Right cardiac atrium (tissue), 5 donors: ENCODE measurements around the gene AGMO. TPM values are rescaled to one million over a fixed set of nuclear protein-coding genes. Genes with fewer than 3 reads are reported as not detected.

ENCODE experiments used
- ATAC-seq, 2 donors: fragments of 200-7000 bp; cut with Tn5 transposase; one replicate each; pipeline versions ENCODE4 v1.8.0 to v1.9.1; 2020; ENCODE audit warnings: moderate library complexity in 2 of 2, mild to moderate bottlenecking in 1 of 2
- DNase-seq, 3 donors: peaks; one replicate each; pipeline ENCODE4 v3.0.0-alpha.2; 2020
- H3K27ac ChIP-seq: one replicate; pipeline ENCODE4 v1.5.1; 2013; ENCODE audit warnings: mild to moderate bottlenecking, low read length, control low read depth, moderate library complexity
- H3K27me3 ChIP-seq: one replicate; pipeline ENCODE4 v1.6.1; 2013; ENCODE audit not compliant: control insufficient read depth, insufficient read depth
- H3K4me1 ChIP-seq: one replicate; pipeline ENCODE4 v1.6.1; 2013; ENCODE audit warnings: low read length; ENCODE audit not compliant: control insufficient read depth, insufficient read depth
- H3K4me3 ChIP-seq: one replicate; pipeline ENCODE4 v1.5.1; 2013; ENCODE audit warnings: low read length, control low read depth
- H3K9me3 ChIP-seq: one replicate; pipeline ENCODE4 v1.6.1; 2013; ENCODE audit warnings: low read length; ENCODE audit not compliant: control insufficient read depth
- WGBS: extraction: QIAGEN DNeasy Blood & Tissue Kit; methylation state at CpG from one replicate; pipeline ENCODE4 v1.1.7; 2013; 5-methylcytosine and 5-hydroxymethylcytosine counted together
- intact Hi-C, 4 donors: fragments of 100-400 bp; cut with DNase I; formaldehyde crosslinking; loops; one replicate each; pipeline versions ENCODE4 v1.11.0 to v1.14.0; 2022 to 2023
- polyA plus RNA-seq: library from polyadenylated mRNA; stranded (reverse); fragments of 200-250 nt; gene quantifications from one replicate; pipeline ENCODE4 v1.2.3, GENCODE V29; 2013
- total RNA-seq, 4 donors: library from RNA; stranded (reverse); fragmentation: NEBNext Ultra II Directional; extraction: Animal tissue kit (Norgen Biotek cat#: 25700); gene quantifications; one replicate each; pipeline ENCODE4 v1.2.1, GENCODE V29; 2021
- donor health status: healthy with polysubstance abuse.
- donor health status: DM: no; HTN: yes; CAD: no.
- donor health status: DM: no; HTN: no; CAD: no.
- donor health status: DM: no; HTN: yes; CAD: no; lungs with severe emphysema.
- donor health status: DM: yes; HTN: yes; CAD: no.

AGMO gene
- total and polyA plus RNA-seq, 5 donors: 0.15 to 0.29 TPM; not detected in 3

GRCh38 chr7:15397159-15397550, 164.7 kb downstream of the AGMO start:
- 96% methylated on average over 43 of the region's 43 CpGs for WGBS
- Histone ChIP-seq H3K4me1 (no peaks in the 10 kb centered on the region), H3K27ac (no peak overlapping the region), H3K4me3 (no peak overlapping the region), H3K27me3 (no peaks in the 10 kb centered on the region), H3K9me3 (no peaks in the 10 kb centered on the region)
- DNase-seq (peak in 2 of 3 donors; percentile 16 to 51), ATAC-seq (no peak)
- intact Hi-C loops: no loop called here

GRCh38 chr7:15396210-15397158, 165.3 kb downstream of the AGMO start:
- DNase-seq (peak in 1 of 3 donors; percentile 23), ATAC-seq (no peak)
- 91% methylated on average over 24 of the region's 24 CpGs for WGBS
- no peak overlapping the region for H3K27ac ChIP-seq
- no peaks in the 10 kb centered on the region for H3K27me3 ChIP-seq
- no peak overlapping the region for H3K4me3 ChIP-seq
- no peaks in the 10 kb centered on the region for H3K4me1 ChIP-seq
- no peaks in the 10 kb centered on the region for H3K9me3 ChIP-seq
- intact Hi-C loops: no loop called here

GRCh38 chr7:15389073-15389472, 172.7 kb downstream of the AGMO start:
- DNase-seq: no peak
- H3K4me1 ChIP-seq: no peaks in the 10 kb centered on the region
- WGBS: 93% methylated on average over 1 of the region's 1 CpG
- no peaks in the 10 kb centered on the region for H3K27me3 ChIP-seq
- intact Hi-C loops: no loop called here
- ATAC-seq: no peak
- no peaks in the 10 kb centered on the region for H3K9me3 ChIP-seq
- no peak overlapping the region for H3K4me3 ChIP-seq
- no peak overlapping the region for H3K27ac ChIP-seq

- WGBS: 93% methylated on average over 2 of the region's 2 CpGs
- Histone ChIP-seq H3K4me1 (no peaks in the 10 kb centered on the region), H3K27ac (no peak overlapping the region), H3K4me3 (no peak overlapping the region), H3K9me3 (no peaks in the 10 kb centered on the region), H3K27me3 (no peaks in the 10 kb centered on the region)
- DNase-seq (no peak), ATAC-seq (no peak)
- intact Hi-C loops: no loop called here
Measured at GRCh38 chr7:15378494-15379145, 183.2 kb downstream of the AGMO start.

GRCh38 chr7:15376600-15376999, 185.2 kb downstream of the AGMO start:
- Histone ChIP-seq H3K4me1 (no peaks in the 10 kb centered on the region), H3K27me3 (no peaks in the 10 kb centered on the region), H3K4me3 (no peak overlapping the region), H3K9me3 (no peaks in the 10 kb centered on the region), H3K27ac (no peak overlapping the region)
- WGBS: 50% methylated on average over 2 of the region's 2 CpGs
- ATAC-seq (no peak), DNase-seq (no peak)
- intact Hi-C loops: no loop called here

GRCh38 chr7:15370441-15370840, 191.4 kb downstream of the AGMO start:
- no peak for ATAC-seq
- Histone ChIP-seq H3K4me1 (no peaks in the 10 kb centered on the region), H3K27me3 (no peaks in the 10 kb centered on the region), H3K9me3 (no peaks in the 10 kb centered on the region), H3K4me3 (no peak overlapping the region), H3K27ac (no peak overlapping the region)
- WGBS: 91% methylated on average over 1 of the region's 1 CpG
- no peak for DNase-seq
- intact Hi-C loops: no loop called here

- Histone ChIP-seq H3K4me1 (no peaks in the 10 kb centered on the region), H3K27me3 (no peaks in the 10 kb centered on the region), H3K27ac (no peak overlapping the region), H3K9me3 (no peaks in the 10 kb centered on the region), H3K4me3 (no peak overlapping the region)
- DNase-seq: no peak
- intact Hi-C loops: no loop called here
- 88% methylated on average over 1 of the region's 1 CpG for WGBS
- ATAC-seq: no peak
Measured at GRCh38 chr7:15368653-15369052, 193.2 kb downstream of the AGMO start.

- H3K4me3 ChIP-seq: no peak overlapping the region
- no peaks in the 10 kb centered on the region for H3K4me1 ChIP-seq
- 89% methylated on average over 3 of the region's 3 CpGs for WGBS
- no peak overlapping the region for H3K27ac ChIP-seq
- H3K9me3 ChIP-seq: no peaks in the 10 kb centered on the region
- DNase-seq (no peak), ATAC-seq (no peak)
- no peaks in the 10 kb centered on the region for H3K27me3 ChIP-seq
- intact Hi-C loops: no loop called here
Measured at GRCh38 chr7:15367897-15368296, 193.9 kb downstream of the AGMO start.

- 74% methylated on average over 5 of the region's 5 CpGs for WGBS
- intact Hi-C loops: no loop called here
- DNase-seq: no peak
Measured at GRCh38 chr7:15358112-15358511, 203.7 kb downstream of the AGMO start.

GRCh38 chr7:15352421-15353206, 209.2 kb downstream of the AGMO start:
- WGBS: 94% methylated on average over 20 of the region's 20 CpGs
- Histone ChIP-seq H3K9me3 (no peaks in the 10 kb centered on the region), H3K27me3 (no peaks in the 10 kb centered on the region), H3K4me3 (no peak overlapping the region), H3K4me1 (no peaks in the 10 kb centered on the region), H3K27ac (no peak overlapping the region)
- intact Hi-C loops: no loop called here
- ATAC-seq (no peak), DNase-seq (no peak)

More at GRCh38 chr7:15358112-15358511, 203.7 kb downstream of the AGMO start:
- Histone ChIP-seq H3K4me3 (no peak overlapping the region), H3K9me3 (no peaks in the 10 kb centered on the region), H3K27me3 (no peaks in the 10 kb centered on the region), H3K27ac (no peak overlapping the region), H3K4me1 (no peaks in the 10 kb centered on the region)
- ATAC-seq: no peak

GRCh38 chr7:15345216-15345615, 216.6 kb downstream of the AGMO start:
- ATAC-seq: no peak
- intact Hi-C loops: no loop called here
- Histone ChIP-seq H3K4me3 (no peak overlapping the region), H3K9me3 (no peaks in the 10 kb centered on the region), H3K4me1 (no peaks in the 10 kb centered on the region), H3K27me3 (no peaks in the 10 kb centered on the region), H3K27ac (no peak overlapping the region)
- DNase-seq: no peak
- 15% methylated on average over 1 of the region's 1 CpG for WGBS
